Measurements from ENCODE around the gene GPR27.
A peak's percentile ranks its signal among the peaks of the same experiment; 100 is the strongest.

Gene GPR27

DNA sequence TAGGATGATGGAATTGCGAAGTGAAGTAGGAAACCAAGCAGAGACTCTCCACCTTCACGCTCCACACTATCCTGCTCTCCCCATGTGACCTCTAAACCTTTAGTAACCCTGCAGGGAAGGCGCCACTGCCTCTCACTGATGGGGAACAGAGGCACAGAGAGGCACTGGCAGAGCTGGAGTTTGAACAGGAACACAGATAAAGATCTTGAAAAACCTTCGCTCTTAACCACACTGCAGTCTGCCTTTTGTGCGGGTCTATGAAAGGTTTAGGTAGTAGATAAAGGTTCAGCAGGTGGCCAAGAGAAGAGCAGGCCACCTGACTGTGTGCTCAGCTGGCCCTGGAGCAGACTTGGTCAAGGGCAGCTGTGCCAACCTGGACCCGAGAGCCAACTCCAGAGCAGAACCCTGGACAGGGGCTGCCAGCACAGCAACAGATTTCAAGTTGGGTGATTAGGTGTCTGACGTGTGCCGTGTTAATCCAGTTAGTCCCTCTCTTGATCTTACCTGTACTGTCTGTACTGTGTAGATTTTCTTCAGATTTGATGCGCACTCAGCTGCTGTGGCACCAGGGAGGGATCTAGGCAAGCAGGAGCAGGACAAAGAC, 43.6 kb upstream of the GPR27 start:
- DNase-seq (ENCODE audit: low read depth in 2 of 2), result no peak
- no peak overlapping the region for H3K4me3 ChIP-seq (replicated peaks in 1 of 2; ENCODE audit: low read depth in 2 of 2, low read length in 2 of 2)

DNA sequence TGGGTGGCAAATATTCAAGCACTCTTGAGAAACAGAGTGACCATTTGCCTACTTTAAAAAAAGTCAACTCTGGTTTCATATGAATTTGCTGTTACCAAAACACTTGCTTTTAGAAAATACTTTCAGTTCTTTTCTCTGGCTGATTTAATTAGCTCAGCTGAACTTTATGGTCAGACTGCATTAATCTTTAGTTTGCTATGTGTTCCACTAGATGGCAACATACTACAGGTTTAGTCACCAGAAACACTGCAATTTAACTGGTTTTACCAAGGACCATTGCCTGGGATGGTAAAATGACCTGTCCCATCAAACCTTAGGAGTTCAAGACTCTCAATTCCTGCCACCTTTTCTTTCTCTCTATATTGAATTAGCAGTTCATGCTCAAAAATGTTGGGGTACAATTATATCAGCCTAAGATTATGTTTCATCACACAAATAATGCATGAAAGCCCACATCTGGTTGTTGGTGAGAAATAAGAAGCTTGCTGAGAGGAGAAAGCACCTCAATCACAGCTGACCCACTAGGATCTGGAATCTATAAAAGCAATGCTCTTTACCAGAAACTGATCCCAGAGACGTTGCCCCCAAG, 42.7 kb upstream of the GPR27 start:
- DNase-seq (ENCODE audit: low read depth in 2 of 2), result peak; percentile 64 to 71
- TF ChIP-seq, protein P1, sequence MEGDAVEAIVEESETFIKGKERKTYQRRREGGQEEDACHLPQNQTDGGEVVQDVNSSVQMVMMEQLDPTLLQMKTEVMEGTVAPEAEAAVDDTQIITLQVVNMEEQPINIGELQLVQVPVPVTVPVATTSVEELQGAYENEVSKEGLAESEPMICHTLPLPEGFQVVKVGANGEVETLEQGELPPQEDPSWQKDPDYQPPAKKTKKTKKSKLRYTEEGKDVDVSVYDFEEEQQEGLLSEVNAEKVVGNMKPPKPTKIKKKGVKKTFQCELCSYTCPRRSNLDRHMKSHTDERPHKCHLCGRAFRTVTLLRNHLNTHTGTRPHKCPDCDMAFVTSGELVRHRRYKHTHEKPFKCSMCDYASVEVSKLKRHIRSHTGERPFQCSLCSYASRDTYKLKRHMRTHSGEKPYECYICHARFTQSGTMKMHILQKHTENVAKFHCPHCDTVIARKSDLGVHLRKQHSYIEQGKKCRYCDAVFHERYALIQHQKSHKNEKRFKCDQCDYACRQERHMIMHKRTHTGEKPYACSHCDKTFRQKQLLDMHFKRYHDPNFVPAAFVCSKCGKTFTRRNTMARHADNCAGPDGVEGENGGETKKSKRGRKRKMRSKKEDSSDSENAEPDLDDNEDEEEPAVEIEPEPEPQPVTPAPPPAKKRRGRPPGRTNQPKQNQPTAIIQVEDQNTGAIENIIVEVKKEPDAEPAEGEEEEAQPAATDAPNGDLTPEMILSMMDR (IDR thresholded peaks at IDR 0.05; ENCODE audit: low read depth, low read length), result peak; percentile 45

More for the DNA sequence above, 43.6 kb upstream of the GPR27 start:
- TF ChIP-seq, protein P1 (IDR thresholded peaks at IDR 0.05; ENCODE audit: low read depth, low read length), result no peak

DNA sequence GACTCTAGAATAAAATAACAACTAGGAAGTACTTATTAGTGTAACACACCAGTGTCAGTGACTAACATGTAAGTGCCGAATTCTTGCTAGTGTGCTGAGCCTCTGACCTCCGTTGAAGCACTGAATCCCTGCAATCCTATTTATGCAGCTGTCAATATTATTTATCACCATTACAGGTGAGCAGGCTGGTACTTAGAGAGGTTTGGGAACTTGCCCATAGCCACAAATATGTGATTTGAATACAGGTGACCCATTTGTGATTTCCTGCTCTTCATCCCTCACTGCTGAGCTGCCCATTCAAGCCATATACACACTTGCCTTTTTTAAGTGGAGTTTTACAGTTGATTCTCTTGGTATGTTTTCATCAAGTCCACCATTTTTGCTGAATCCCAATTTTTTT, 40.6 kb upstream of the GPR27 start:
- H3K4me3 ChIP-seq (replicated peaks in 1 of 2; ENCODE audit: low read depth in 2 of 2, low read length in 2 of 2), result no peak overlapping the region
- TF ChIP-seq, protein P1 (IDR thresholded peaks at IDR 0.05; ENCODE audit: low read depth, low read length), result no peak
- no peak for DNase-seq (ENCODE audit: low read depth in 2 of 2)

More for the DNA sequence above, 42.7 kb upstream of the GPR27 start:
- no peak overlapping the region for H3K4me3 ChIP-seq (replicated peaks in 1 of 2; ENCODE audit: low read depth in 2 of 2, low read length in 2 of 2)

DNA sequence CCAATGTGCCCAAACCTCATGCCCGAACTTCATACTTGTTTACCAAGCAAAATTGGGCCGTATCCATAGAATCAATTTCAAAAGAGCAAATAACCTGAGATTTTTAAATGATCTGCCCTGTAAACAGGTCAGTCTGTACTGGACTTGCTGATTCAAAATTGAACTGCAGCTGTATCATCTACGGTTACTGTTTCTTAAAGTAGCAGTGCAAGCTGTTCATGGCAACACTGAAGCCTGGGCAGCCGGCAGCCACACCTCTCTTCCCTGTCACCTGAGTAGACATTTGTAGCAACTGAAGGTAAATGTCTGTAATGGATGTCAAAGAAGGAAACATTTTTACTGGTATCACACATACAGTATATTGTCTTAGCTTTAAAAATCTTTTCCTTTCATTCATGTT, 39.1 kb upstream of the GPR27 start:
- H3K4me3 ChIP-seq (replicated peaks in 1 of 2; ENCODE audit: low read depth in 2 of 2, low read length in 2 of 2), result no peak overlapping the region
- no peak for DNase-seq (ENCODE audit: low read depth in 2 of 2)
- TF ChIP-seq, protein P1 (IDR thresholded peaks at IDR 0.05; ENCODE audit: low read depth, low read length), result no peak

DNA sequence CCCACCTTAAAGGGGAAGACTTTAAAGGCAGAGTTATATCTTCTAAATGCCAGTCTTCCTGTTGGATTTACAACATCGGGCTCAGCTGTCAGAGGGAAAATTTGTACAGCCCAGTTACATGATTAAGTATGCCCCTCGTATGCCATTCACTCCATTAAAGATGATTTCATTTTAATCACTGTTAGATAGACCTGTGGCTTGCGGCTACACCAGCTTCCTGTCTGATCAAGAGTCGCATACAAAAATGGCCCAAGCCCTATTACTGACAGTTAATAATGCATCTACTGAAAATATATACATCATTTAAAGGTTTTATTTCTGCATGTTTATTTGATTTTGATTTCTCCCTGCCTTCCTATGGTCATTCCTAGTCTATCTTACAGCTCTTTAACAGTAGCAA, 35.6 kb upstream of the GPR27 start:
- no peak for DNase-seq (ENCODE audit: low read depth in 2 of 2)
- TF ChIP-seq, protein P1 (IDR thresholded peaks at IDR 0.05; ENCODE audit: low read depth, low read length), result no peak
- H3K4me3 ChIP-seq (replicated peaks in 1 of 2; ENCODE audit: low read depth in 2 of 2, low read length in 2 of 2), result no peak overlapping the region

DNA sequence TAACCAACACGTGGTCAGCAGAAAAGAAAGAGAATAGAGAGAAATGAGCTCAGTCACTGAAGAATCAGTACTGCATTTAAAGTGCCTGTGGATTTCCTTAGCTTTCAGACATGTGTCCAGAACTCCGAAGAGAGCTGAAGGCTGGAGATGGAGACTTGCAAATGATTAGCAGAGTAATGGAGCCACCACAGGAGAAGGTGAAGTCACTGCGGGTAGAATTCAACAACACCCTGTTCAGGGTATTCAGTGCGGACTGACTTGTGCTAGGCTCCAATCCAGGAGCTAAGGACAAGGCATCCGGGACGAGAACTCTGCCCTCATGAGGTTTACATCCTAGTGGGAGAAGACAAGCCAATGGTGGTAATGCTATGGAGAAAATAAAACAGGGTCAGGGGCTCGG, 32.7 kb upstream of the GPR27 start:
- TF ChIP-seq, protein P1 (IDR thresholded peaks at IDR 0.05; ENCODE audit: low read depth, low read length), result no peak
- no peak for DNase-seq (ENCODE audit: low read depth in 2 of 2)
- no peak overlapping the region for H3K4me3 ChIP-seq (replicated peaks in 1 of 2; ENCODE audit: low read depth in 2 of 2, low read length in 2 of 2)

Data from cardiac fibroblast (primary cell).